Astrocyte of the spinal cord (primary cell): ENCODE data around the gene SLC38A6.

Source experiments
- DNase-seq: peaks from one replicate; pipeline ENCODE4 v3.0.0; 2011; ENCODE audit warnings: low read depth, low spot score
- H3K4me3 ChIP-seq: 2 replicates; pipeline ENCODE4 v1.5.1; 2011; ENCODE audit warnings: low read depth, mild to moderate bottlenecking, low read length, moderate library complexity
- CTCF ChIP-seq: IDR thresholded peaks from 2 replicates; pipeline ENCODE4 v1.5.1; 2012; ENCODE audit warnings: low read depth, mild to moderate bottlenecking, low read length, inconsistent platforms
- in situ Hi-C: cut with HindIII; loops from 2 replicates; pipeline ENCODE4 v1.10.0; 2017; ENCODE audit warnings: low sequenced_read_pairs

SLC38A6 gene

GRCh38 chr14:61101803-61102548, 120.9 kb downstream of the SLC38A6 start:
- in situ Hi-C loops = no loop called here
- TF ChIP-seq CTCF = no peak
- peak; percentile 67 for DNase-seq
- no peak overlapping the region for H3K4me3 ChIP-seq
